ELF-1 (cell line): Measurements from ENCODE around the gene SQOR.
A peak's percentile ranks its signal among the peaks of the same experiment; 100 is the strongest.

Source experiments
- DNase-seq: peaks from one replicate; pipeline ENCODE4 v3.0.0-alpha.2; 2016; ENCODE audit warnings: low read depth, low spot score

SQOR gene

GRCh38 chr15:45705510-45706473 lies 71.0 kb downstream of the SQOR start:
- peak; percentile 90 for DNase-seq

- no peak for DNase-seq
Measured at GRCh38 chr15:45710657-45711056, 75.8 kb downstream of the SQOR start.

GRCh38 chr15:45714590-45715488 lies 80.0 kb downstream of the SQOR start:
- DNase-seq: peak; percentile 83

GRCh38 chr15:45715528-45715927 lies 80.7 kb downstream of the SQOR start:
- DNase-seq: peak; percentile 15

GRCh38 chr15:45719490-45719889 lies 84.7 kb downstream of the SQOR start:
- no peak for DNase-seq

- no peak for DNase-seq
Measured at GRCh38 chr15:45720183-45720582, 85.4 kb downstream of the SQOR start.

- peak; percentile 87 for DNase-seq
Measured at GRCh38 chr15:45728641-45729040, 93.8 kb downstream of the SQOR start.

- DNase-seq: peak; percentile 28
Measured at GRCh38 chr15:45729141-45729540, 94.3 kb downstream of the SQOR start.

- no peak for DNase-seq
Measured at GRCh38 chr15:45731343-45731742, 96.5 kb downstream of the SQOR start.

- no peak for DNase-seq
Measured at GRCh38 chr15:45732662-45733061, 97.8 kb downstream of the SQOR start.

GRCh38 chr15:45734260-45734711 lies 99.5 kb downstream of the SQOR start:
- DNase-seq: no peak
